Measurements from ENCODE around the gene GIMAP8. TPM values are rescaled to one million over a fixed set of nuclear protein-coding genes. Genes with fewer than 3 reads are reported as not detected.
A peak's percentile ranks its signal among the peaks of the same experiment; 100 is the strongest.

The GIMAP8 gene
- total RNA-seq, 1 donor: not detected

DNA sequence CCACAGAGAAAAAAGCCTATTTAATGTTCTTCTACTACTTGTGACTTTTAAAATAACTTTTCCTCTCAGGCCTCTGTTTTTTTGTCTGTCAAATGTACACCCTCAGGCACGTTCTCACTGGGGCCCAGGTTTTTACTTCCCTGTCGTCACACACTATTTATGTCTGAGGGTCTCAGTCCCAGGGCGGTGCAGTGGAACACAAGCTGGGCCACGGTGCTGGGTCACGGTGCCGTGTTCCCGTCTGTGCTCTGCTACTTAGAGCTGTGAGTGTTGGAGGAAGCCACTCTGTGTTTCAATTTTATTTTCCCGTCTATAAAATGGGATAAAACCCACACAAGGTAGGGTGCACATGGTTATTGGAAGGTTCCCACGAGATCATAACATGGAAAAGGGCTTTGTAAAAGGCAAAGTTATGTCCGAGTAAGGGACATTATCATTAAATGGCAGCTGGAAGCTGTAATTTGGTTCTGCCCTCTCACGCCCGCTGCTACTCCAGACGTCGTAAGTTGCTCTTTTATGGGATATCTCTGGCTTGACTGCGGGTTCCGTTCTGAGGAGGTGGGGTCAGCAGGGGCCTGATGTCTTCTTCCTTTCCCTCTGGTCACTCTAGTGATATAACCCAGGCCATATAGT is 46.1 kb upstream of the GIMAP8 start:
- H3K4me3 ChIP-seq (ENCODE audit: low read depth, low read length): peak overlapping the region; percentile 76
- TF ChIP-seq, protein P1, sequence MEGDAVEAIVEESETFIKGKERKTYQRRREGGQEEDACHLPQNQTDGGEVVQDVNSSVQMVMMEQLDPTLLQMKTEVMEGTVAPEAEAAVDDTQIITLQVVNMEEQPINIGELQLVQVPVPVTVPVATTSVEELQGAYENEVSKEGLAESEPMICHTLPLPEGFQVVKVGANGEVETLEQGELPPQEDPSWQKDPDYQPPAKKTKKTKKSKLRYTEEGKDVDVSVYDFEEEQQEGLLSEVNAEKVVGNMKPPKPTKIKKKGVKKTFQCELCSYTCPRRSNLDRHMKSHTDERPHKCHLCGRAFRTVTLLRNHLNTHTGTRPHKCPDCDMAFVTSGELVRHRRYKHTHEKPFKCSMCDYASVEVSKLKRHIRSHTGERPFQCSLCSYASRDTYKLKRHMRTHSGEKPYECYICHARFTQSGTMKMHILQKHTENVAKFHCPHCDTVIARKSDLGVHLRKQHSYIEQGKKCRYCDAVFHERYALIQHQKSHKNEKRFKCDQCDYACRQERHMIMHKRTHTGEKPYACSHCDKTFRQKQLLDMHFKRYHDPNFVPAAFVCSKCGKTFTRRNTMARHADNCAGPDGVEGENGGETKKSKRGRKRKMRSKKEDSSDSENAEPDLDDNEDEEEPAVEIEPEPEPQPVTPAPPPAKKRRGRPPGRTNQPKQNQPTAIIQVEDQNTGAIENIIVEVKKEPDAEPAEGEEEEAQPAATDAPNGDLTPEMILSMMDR (IDR thresholded peaks at IDR 0.05; ENCODE audit: insufficient read depth, low read depth, low read length): no peak
- DNase-seq (ENCODE audit: low read depth): peak; percentile 70

GRCh38 chr7:150404805-150405583 is 45.4 kb upstream of the GIMAP8 start:
- DNase-seq (ENCODE audit: low read depth): peak; percentile 92
- TF ChIP-seq, protein P1 (IDR thresholded peaks at IDR 0.05; ENCODE audit: insufficient read depth, low read depth, low read length): no peak
- H3K4me3 ChIP-seq (ENCODE audit: low read depth, low read length): peak overlapping the region; percentile 76

DNA sequence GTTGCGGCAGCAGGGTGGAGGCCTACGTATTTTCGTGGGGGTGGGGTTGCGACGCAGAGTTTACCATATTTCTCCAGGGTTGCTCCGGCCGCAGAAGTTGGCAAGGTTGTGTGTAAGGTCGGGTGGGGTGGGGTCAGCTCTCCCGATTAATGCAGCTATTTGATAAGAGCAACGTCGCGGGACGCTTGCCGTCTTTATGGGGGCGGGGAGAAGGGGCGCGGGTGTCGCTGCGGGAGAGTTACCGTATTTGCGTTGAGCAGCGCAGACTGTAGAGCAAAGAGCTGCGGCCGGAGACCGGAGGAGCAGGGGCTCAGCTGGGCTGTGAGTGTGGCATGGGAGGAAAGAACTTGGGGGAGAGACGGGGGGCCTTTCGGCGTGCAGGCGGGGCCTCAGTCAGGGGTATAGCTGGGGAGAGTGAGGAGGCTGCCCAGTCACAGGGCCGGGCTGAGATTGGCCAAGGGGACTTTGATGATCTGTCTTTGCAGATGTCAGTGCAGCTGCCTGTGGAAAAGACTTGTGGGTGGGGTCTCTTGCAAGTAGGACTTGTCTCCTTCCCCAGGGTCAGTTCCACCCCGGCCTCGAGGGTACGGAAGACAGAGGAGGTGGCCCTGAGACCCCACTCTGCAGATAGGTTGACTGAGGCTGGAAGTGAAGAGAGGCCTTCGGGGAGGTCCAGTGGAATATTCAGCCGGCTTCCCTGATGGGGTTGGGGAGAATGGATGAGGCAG is 44.7 kb upstream of the GIMAP8 start:
- peak overlapping the region; percentile 76 for H3K4me3 ChIP-seq (ENCODE audit: low read depth, low read length)
- TF ChIP-seq, protein P1 (IDR thresholded peaks at IDR 0.05; ENCODE audit: insufficient read depth, low read depth, low read length): no peak
- DNase-seq (ENCODE audit: low read depth): no peak

GRCh38 chr7:150406312-150406566 is 44.2 kb upstream of the GIMAP8 start:
- DNase-seq (ENCODE audit: low read depth): no peak
- TF ChIP-seq, protein P1 (IDR thresholded peaks at IDR 0.05; ENCODE audit: insufficient read depth, low read depth, low read length): no peak
- peak overlapping the region; percentile 76 for H3K4me3 ChIP-seq (ENCODE audit: low read depth, low read length)

DNA sequence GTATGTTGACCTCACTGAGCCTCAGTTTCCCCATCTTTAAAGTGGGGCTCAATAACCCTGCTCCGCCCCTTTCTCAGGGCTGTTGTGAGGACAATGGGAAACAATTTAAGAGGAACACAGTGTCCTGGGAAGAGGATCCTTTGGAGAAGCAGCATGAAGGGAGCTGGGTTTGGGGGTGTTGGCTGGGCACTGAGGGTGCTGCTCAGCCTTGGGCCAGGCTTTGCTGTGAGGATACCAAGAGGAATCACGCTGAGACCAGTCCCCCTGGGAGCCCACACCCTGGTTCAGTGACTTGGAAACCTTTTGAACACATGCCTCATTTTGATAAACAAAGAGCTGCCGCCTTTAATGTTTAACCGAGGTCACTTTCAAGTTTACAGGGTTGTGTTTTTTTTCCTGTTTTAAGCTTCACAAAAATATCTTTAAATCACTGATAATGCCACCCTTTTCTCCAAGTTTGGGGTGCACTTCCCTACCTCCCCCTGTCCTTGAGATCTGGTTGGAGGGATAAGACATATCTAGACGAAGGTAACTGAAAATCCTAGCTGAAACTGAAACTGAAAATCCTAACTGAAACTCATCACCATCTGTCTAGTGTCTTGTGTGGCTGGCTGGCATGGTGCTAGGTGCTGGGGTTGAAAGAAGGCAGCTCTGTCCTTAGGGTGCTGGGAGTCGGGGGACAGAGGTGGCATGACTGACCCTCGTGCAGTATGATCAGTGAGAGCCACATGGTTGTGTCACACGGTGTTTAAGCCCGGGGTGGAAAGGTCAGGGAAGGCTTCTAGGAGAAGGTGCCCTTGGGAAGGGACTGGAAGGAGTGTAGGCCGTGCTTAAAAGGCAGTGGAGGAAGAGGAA is 43.6 kb upstream of the GIMAP8 start:
- TF ChIP-seq, protein P1 (IDR thresholded peaks at IDR 0.05; ENCODE audit: insufficient read depth, low read depth, low read length): no peak
- DNase-seq (ENCODE audit: low read depth): peak; percentile 72

GRCh38 chr7:150407588-150408392 is 42.6 kb upstream of the GIMAP8 start:
- H3K4me3 ChIP-seq (ENCODE audit: low read depth, low read length): no peak overlapping the region
- DNase-seq (ENCODE audit: low read depth): no peak
- TF ChIP-seq, protein P1 (IDR thresholded peaks at IDR 0.05; ENCODE audit: insufficient read depth, low read depth, low read length): no peak

More for the DNA sequence above, 43.6 kb upstream of the GIMAP8 start:
- peak overlapping the region; percentile 76 for H3K4me3 ChIP-seq (ENCODE audit: low read depth, low read length)

Data from fibroblast of villous mesenchyme (primary cell).